Measurements from ENCODE around the gene HDLBP.

DNA sequence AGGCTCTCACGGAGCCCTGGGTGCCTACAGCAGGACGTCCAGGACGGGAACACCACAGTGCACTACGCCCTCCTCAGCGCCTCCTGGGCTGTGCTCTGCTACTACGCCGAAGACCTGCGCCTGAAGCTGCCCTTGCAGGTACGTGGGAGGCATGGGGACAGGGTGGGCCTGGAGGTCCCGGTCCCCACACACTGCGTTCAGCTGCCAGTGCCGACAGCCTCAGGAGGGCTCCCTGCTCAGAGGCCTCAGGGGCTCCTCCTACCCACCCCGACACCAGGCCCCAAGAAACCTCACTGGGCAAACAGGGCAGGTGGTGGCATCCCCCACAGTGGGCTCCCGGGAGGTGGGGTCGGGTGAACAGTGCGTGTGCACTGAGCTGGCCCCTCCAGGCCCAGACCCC lies 116.2 kb downstream of the HDLBP start:
- TF ChIP-seq, protein P1, sequence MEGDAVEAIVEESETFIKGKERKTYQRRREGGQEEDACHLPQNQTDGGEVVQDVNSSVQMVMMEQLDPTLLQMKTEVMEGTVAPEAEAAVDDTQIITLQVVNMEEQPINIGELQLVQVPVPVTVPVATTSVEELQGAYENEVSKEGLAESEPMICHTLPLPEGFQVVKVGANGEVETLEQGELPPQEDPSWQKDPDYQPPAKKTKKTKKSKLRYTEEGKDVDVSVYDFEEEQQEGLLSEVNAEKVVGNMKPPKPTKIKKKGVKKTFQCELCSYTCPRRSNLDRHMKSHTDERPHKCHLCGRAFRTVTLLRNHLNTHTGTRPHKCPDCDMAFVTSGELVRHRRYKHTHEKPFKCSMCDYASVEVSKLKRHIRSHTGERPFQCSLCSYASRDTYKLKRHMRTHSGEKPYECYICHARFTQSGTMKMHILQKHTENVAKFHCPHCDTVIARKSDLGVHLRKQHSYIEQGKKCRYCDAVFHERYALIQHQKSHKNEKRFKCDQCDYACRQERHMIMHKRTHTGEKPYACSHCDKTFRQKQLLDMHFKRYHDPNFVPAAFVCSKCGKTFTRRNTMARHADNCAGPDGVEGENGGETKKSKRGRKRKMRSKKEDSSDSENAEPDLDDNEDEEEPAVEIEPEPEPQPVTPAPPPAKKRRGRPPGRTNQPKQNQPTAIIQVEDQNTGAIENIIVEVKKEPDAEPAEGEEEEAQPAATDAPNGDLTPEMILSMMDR (IDR thresholded peaks at IDR 0.05) = no peak
- TF ChIP-seq EP300 (IDR thresholded peaks at IDR 0.05) (no peak), POLR2A (IDR thresholded peaks at IDR 0.05) (no peak)

All from tibial nerve (tissue), 4 donors.